DMS 273 treated with DMSO at 0.1 percent for 48 hours (cell line): ENCODE data around the gene HIVEP2.
A peak's percentile ranks its signal among the peaks of the same experiment; 100 is the strongest.

ENCODE experiments used
- DNase-seq: peaks from one replicate; lab custom pipeline; 2025; lab: John Stamatoyannopoulos, UW

Gene HIVEP2

DNA sequence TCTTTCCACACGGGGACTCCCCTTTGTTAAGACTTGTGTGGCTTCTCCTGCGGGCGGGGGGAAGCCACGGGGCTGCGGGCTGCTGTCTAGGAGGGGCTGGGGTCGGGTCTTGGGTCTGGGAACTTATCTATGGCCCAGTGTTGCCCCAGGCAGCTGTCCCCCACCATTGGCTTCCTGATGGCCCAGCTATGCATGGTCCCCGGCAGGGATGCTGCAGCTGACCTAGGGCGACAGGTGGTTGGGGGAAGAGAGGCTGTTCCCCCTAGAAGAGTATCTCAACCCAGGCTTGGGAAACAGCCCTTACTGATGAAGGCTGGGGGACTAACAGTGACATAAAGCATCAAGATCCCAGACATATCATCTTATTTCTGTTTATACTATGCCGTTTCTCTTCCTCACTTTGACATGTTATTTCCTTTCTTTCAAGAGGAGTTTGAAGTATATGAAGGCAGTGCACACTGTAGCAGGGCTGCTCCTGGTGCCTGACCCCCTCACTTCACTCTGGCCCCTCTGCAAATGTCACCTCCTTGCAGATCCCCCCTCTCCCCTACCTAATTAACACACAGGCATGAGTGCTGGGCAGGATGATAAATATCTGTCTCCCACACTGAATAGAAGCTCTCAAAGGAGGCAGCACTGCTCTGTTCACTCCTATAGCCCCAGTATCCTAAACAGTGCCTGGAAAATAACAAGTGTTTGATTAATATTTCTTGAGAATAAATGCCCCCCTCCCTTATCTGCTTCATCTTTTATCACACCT lies 87.0 kb downstream of the HIVEP2 start:
- no peak for DNase-seq

GRCh38 chr6:142857233-142857761 lies 87.7 kb downstream of the HIVEP2 start:
- no peak for DNase-seq

- no peak for DNase-seq
Observed at GRCh38 chr6:142856624-142857232, 88.2 kb downstream of the HIVEP2 start.

DNA sequence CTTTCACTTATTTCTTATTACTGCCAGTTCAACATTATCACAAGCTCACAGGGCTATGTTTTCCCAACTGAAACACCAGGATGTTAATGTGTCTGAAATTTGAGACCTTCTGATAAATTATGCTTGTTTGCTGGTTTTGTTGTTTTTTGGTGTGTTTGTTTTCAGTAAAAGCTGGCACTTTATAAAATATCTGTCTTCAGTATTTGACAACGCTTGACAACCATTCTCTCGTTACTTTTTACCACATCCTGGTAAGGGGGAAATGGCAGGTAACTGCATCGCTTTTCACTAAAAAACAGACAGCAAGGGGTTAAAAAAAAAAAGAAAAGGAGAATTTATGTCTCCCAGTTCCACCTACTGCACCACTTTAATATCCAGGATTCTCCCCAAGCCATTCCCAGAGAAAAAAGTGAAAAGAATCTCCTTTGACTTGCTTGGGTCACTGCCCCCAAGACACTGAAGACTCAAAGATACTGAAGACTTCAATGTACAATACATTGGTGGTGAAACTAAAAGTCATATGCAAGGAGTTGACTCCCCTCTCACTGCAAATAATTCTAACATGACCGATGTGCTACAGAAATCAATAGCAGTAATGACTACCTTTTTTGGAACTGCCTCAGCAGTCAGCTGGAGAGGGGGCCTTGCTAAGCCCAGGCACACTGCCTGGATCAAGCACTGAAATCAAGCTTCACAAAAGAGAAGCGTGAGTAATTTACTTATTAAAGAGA lies 88.9 kb downstream of the HIVEP2 start:
- no peak for DNase-seq

GRCh38 chr6:142854589-142855488 lies 90.1 kb downstream of the HIVEP2 start:
- DNase-seq = no peak

DNA sequence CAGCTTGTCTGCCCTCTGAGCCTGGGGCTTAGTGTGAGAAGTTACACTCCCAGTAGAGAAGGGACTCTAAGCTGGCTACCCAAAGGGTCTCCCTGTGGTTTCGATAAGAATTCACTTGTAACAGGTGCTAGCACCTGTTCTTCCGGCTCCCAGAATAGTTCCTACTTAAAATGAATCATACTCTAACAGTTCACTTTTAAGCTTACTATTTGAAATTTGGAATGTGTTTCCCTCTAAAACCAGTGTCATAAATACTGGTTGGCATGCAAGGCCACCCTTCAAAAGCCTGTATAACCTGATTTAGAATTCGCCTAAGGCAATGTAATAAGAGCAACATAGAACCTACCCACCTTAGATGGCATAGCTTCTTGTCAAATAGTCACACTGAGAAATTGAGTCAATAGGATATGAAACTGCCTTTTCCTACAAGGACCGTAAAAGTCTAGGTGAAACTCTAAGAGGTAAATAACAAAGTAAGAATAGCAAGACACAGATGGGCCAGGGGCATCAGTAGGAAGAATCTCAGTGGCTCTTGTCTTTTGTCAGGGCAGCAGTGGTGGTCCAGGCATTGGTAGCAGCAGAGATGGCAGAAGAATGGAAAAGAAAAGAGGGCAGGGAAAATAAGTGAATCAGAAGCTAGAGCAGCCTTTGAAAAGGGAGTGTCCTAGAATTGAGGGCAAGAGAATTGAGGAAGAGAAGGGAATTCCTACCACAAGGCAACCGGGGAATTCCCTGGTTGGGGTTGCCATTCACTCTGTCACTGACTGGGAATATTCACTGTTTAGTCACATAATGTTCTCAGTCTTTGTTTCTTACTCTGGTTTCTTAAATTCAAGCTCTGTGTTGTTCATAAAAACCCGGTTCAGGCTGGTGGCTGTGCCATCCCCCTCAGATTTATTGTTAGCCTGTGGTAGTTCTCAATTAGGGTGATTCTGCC lies 91.5 kb downstream of the HIVEP2 start:
- DNase-seq = no peak

DNA sequence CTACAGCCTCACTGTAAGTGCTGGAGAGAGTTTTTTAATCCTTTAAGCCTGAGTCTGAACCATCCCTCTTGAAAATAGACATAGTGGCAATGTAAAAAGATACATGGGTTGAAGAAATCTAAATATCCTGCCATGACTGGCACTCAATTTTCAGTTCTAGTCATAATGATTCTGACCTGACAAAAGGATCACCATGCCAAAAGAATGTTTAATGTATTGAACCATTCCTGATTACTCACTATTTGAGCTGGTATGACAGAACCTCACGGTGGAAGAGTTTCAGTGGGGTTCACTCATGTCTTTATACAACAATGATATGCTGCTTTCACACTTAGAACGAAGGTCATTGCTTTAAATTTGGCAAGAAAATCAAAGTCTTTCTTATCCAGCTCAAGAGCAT lies 93.4 kb downstream of the HIVEP2 start:
- DNase-seq = no peak

DNA sequence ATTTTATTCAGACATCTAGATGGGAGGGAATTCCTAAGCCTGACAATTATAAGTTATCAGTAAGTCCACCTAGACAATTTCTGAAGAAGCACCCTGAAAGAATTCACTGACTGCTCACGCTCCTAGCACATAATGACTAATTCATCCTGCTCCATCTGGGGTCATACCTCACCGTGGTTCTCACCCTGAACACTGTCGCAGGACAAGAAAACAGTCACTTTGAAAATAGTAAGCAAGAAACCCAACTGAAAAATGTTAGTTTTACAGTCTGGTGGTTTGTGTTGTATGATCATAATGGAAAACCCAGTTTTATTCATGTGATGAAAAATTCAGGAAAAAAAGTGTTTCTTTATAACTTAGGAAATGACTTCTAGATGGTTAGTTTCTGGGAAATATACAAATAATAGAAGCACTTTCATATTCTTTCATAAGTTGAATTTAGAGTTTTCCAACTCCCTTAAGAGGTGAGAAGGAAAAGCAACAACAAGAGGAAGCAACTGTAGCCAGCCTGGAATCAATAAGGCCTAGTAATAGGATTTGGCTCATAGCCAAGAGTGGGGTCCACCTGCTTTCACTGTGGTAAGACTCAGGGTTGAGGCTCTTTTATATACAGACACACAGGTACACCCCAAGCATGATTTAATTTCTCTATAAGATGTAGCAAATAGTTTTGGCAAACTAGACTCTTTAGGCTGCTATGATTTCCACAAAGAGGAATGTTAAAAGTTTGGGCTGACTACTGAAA lies 94.1 kb downstream of the HIVEP2 start:
- no peak for DNase-seq

- no peak for DNase-seq
Observed at GRCh38 chr6:142848976-142849375, 96.0 kb downstream of the HIVEP2 start.

GRCh38 chr6:142848156-142848555 lies 96.8 kb downstream of the HIVEP2 start:
- no peak for DNase-seq

GRCh38 chr6:142846883-142847287 lies 98.1 kb downstream of the HIVEP2 start:
- DNase-seq = no peak

DNA sequence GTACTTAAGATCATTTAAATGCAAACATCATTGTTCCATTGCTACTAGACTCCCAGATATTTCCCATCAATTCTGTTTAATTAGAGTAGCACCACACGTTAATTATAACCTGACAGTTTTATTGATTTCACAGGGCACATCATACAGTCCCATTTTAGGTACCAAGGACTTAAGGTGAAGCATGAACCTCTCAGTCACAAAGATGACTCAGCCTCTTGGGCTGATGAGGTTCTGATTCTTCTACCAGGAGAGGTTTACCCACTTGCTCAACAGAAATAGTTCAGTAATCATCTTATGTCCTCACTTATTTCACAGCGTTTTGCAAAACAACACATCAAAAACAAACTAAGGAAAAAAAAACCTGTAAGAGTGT lies 98.5 kb downstream of the HIVEP2 start:
- DNase-seq = no peak

DNA sequence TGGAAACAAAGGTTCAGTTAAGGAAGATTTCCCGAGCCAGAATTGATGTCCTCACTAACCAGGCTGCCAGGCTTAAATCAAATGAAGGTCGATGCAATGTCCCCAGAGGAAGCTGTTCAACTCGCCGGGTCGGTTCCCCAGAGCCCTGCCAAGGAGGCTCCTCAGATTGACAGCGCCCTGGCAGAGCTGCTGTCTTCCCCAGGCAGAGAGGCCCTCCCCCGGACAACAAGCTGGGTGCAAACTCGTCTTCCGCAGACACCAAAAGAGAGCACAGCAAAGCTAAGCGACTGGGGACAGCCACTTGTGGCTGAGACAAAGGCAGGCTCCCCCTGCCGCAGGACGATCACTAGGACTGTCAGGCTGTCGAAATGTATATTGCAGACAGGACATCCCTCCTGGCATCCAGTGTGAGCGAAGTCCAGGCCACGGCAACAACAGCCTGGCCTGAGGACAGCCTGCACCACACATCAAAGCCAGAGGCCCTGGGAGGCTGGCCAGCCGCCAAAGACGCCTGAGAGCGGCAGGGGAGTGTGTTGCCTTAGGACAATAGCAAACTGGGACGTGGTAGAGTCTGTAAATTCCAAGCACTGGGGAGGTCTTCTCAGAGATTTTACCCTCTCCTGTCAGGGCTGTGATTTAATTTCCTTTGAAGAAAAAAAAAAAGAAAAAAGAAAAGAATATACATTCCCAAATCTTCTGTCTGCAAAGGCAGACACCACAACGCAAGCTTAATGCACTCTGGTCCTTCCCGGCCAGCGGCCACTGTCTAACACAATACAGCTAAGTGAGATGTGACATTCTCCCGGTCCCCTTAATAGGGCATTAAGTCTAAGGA lies 99.1 kb downstream of the HIVEP2 start:
- DNase-seq = peak; percentile 32

DNA sequence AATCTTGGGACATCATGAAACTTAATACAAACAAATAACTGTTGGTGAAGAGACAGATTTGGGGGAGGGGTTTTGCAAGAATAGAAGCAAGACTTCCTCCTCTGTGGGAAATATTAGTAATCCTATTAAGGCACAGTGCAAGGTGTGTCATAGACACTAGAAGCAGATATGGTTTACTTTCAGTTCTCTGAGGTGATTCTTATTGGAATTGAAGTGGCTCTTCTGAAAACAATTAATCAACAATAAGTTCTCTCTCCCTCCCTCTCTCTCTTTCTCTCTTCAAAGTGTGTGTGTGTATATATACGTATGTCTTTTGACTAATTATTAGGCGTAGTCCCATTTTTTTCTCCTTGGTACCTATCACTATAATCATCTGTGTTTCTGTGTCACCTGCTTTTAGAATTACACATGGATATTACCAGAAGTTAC lies 99.8 kb downstream of the HIVEP2 start:
- no peak for DNase-seq

- no peak for DNase-seq
Observed at GRCh38 chr6:142844065-142844755, 100.8 kb downstream of the HIVEP2 start.

- DNase-seq = no peak
Observed at GRCh38 chr6:142843361-142843760, 101.6 kb downstream of the HIVEP2 start.

DNA sequence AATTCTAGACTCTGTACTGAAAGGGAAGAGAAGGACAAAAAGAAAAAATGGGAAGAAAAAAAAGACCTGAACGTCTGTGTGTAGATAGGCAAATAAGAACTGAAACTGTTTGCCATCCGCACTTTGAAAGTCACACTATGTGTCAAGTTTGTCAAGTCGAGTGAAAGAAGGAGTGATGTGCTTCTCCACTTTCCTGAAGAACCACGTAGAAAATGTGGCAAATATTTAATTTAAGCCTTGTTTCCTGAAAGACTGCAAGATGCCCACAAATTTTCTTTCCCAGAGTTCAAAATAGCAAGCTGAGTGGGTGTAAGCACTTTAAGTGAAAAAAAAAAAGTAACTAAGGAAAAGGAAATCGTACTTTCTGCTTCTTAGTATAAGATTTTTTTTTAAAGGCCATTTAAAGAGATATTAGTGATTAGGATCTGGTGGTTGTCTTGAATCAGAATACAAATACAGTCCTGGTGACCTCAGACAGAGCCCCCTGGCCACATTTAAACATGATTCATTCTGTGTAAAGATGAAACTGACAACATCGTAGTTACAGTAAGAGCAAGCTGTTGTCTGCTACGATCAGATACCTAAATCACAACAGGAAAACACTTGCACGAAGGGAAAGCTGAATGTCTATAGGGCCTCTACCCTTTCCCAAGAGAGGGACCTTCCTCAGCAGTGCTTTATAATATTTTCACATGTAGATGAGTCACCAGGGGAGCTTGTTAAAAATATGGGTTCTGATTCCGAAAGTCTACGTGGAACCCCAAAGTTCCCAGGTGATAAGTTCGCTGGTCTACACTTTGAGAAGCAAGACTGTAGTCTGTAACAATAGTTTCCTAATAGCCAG lies 102.3 kb downstream of the HIVEP2 start:
- no peak for DNase-seq

GRCh38 chr6:142841915-142842314 lies 103.1 kb downstream of the HIVEP2 start:
- DNase-seq = no peak
